Measurements from ENCODE around the gene VSTM5. TPM values are rescaled to one million over a fixed set of nuclear protein-coding genes. Genes with fewer than 3 reads are reported as not detected.

VSTM5 gene
- polyA plus RNA-seq, 1 donor (not counting 4 experiments of a cell fraction or from before 2014, with no cell fraction given): 0.13 TPM

- H2AFZ ChIP-seq (ENCODE audit: control insufficient read depth, low read length): no peak overlapping the region
- H3K9ac ChIP-seq (ENCODE audit: control insufficient read depth, extremely low read depth, insufficient read depth, low read length): no peak overlapping the region
- H3K9me3 ChIP-seq (ENCODE audit: control insufficient read depth, low read depth, low read length): no peaks in the 10 kb centered on the region
- no peaks in the 10 kb centered on the region for H3K27me3 ChIP-seq (ENCODE audit: control insufficient read depth, extremely low read depth, insufficient read depth, low read length)
- DNase-seq (ENCODE audit: low read depth, low spot score): no peak
- no peaks in the 10 kb centered on the region for H4K20me1 ChIP-seq (ENCODE audit: control insufficient read depth, extremely low read depth, insufficient read depth, low read length)
- H3K36me3 ChIP-seq (ENCODE audit: control insufficient read depth in 2 of 2, extremely low read depth in 1 of 2, insufficient read depth in 2 of 2, low read length in 2 of 2): no peaks in the 10 kb centered on the region
- dilution Hi-C loops (cut with MboI; ENCODE audit: extremely low pct_ligation_motif_present, low sequenced_read_pairs): no loop called here
- H3K79me2 ChIP-seq (ENCODE audit: control insufficient read depth, insufficient read depth, low read length): no peaks in the 10 kb centered on the region
- no peak overlapping the region for H3K27ac ChIP-seq (ENCODE audit: control insufficient read depth, insufficient read depth, low read length)
- H3K4me2 ChIP-seq (ENCODE audit: control insufficient read depth, extremely low read depth, insufficient read depth, low read depth, low read length): no peak overlapping the region
- H3K4me3 ChIP-seq (ENCODE audit: control insufficient read depth in 2 of 3, extremely low read depth in 1 of 3, insufficient read depth in 2 of 3, low read depth in 1 of 3, low read length in 3 of 3): no peak overlapping the region
- H3K9me1 ChIP-seq (ENCODE audit: control insufficient read depth, extremely low read depth, insufficient read depth, low read length): no peaks in the 10 kb centered on the region
- no peak for FAIRE-seq
- TF ChIP-seq CTCF (optimal IDR thresholded peaks at IDR 0.05 in 1 of 3, IDR thresholded peaks at IDR 0.05 in 1 of 3, conservative IDR thresholded peaks at IDR 0.05 in 1 of 3; ENCODE audit: extremely low read depth in 1 of 3, insufficient read depth in 2 of 3, low read length in 3 of 3): no peak
- no peak for TF ChIP-seq EZH2 (IDR thresholded peaks at IDR 0.05; ENCODE audit: low read length)
- no peaks in the 10 kb centered on the region for H3K4me1 ChIP-seq (ENCODE audit: control insufficient read depth, extremely low read depth, insufficient read depth, low read length)
Measured at GRCh38 chr11:93831343-93832127, 18.9 kb downstream of the VSTM5 start.

- Histone ChIP-seq H3K79me2 (ENCODE audit: control insufficient read depth, insufficient read depth, low read length) (no peaks in the 10 kb centered on the region), H3K9ac (ENCODE audit: control insufficient read depth, extremely low read depth, insufficient read depth, low read length) (no peak overlapping the region), H3K27ac (ENCODE audit: control insufficient read depth, insufficient read depth, low read length) (no peak overlapping the region), H3K4me2 (ENCODE audit: control insufficient read depth, extremely low read depth, insufficient read depth, low read depth, low read length) (no peak overlapping the region), H3K27me3 (ENCODE audit: control insufficient read depth, extremely low read depth, insufficient read depth, low read length) (no peaks in the 10 kb centered on the region), H3K36me3 (ENCODE audit: control insufficient read depth in 2 of 2, extremely low read depth in 1 of 2, insufficient read depth in 2 of 2, low read length in 2 of 2) (no peaks in the 10 kb centered on the region), H4K20me1 (ENCODE audit: control insufficient read depth, extremely low read depth, insufficient read depth, low read length) (no peaks in the 10 kb centered on the region), H2AFZ (ENCODE audit: control insufficient read depth, low read length) (no peak overlapping the region), H3K9me3 (ENCODE audit: control insufficient read depth, low read depth, low read length) (no peaks in the 10 kb centered on the region), H3K9me1 (ENCODE audit: control insufficient read depth, extremely low read depth, insufficient read depth, low read length) (no peaks in the 10 kb centered on the region), H3K4me1 (ENCODE audit: control insufficient read depth, extremely low read depth, insufficient read depth, low read length) (no peaks in the 10 kb centered on the region), H3K4me3 (ENCODE audit: control insufficient read depth in 2 of 3, extremely low read depth in 1 of 3, insufficient read depth in 2 of 3, low read depth in 1 of 3, low read length in 3 of 3) (no peak overlapping the region)
- dilution Hi-C loops (cut with MboI; ENCODE audit: extremely low pct_ligation_motif_present, low sequenced_read_pairs): no loop called here
- TF ChIP-seq EZH2 (IDR thresholded peaks at IDR 0.05; ENCODE audit: low read length) (no peak), CTCF (optimal IDR thresholded peaks at IDR 0.05 in 1 of 3, IDR thresholded peaks at IDR 0.05 in 1 of 3, conservative IDR thresholded peaks at IDR 0.05 in 1 of 3; ENCODE audit: extremely low read depth in 1 of 3, insufficient read depth in 2 of 3, low read length in 3 of 3) (no peak)
- FAIRE-seq (no peak), DNase-seq (ENCODE audit: low read depth, low spot score) (no peak)
Measured at GRCh38 chr11:93829598-93829997, 20.8 kb downstream of the VSTM5 start.
